ENCODE measurements around the gene ULK2.

- TF ChIP-seq, protein P1, sequence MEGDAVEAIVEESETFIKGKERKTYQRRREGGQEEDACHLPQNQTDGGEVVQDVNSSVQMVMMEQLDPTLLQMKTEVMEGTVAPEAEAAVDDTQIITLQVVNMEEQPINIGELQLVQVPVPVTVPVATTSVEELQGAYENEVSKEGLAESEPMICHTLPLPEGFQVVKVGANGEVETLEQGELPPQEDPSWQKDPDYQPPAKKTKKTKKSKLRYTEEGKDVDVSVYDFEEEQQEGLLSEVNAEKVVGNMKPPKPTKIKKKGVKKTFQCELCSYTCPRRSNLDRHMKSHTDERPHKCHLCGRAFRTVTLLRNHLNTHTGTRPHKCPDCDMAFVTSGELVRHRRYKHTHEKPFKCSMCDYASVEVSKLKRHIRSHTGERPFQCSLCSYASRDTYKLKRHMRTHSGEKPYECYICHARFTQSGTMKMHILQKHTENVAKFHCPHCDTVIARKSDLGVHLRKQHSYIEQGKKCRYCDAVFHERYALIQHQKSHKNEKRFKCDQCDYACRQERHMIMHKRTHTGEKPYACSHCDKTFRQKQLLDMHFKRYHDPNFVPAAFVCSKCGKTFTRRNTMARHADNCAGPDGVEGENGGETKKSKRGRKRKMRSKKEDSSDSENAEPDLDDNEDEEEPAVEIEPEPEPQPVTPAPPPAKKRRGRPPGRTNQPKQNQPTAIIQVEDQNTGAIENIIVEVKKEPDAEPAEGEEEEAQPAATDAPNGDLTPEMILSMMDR (IDR thresholded peaks at IDR 0.05): no peak
- no peak for TF ChIP-seq POLR2A (IDR thresholded peaks at IDR 0.05)
These were observed 28.9 kb upstream of the ULK2 start for GRCh38 chr17:19896679-19897078.

Measured in uterus (tissue), 2 donors.